SK-N-SH treated with all-trans-retinoic acid at 6 μM for 48 hours (cell line): ENCODE measurements around the gene RET.

Source experiments
- OSR1 ChIP-seq: fragments of 250-450 bp; sonication (Bioruptor Pico); IDR thresholded peaks from 2 replicates; pipeline ENCODE4 v1.8.0; 2022; ENCODE audit warnings: moderate library complexity, mild to moderate bottlenecking, inconsistent platforms
- PPARA ChIP-seq: fragments of 250-450 bp; sonication (Bioruptor Pico); IDR thresholded peaks from 2 replicates; pipeline ENCODE4 v1.5.0; 2020; ENCODE audit warnings: mild to moderate bottlenecking, borderline replicate concordance
- ZFP3 ChIP-seq: fragments of 250-450 bp; sonication (Bioruptor Pico); IDR thresholded peaks from 2 replicates; pipeline ENCODE4 v1.5.0; 2020; ENCODE audit warnings: mild to moderate bottlenecking, moderate library complexity
- ZNF70 ChIP-seq: fragments of 450-650 bp; formaldehyde crosslinking; IDR thresholded peaks from 2 replicates; pipeline ENCODE4 v1.5.0; 2020; ENCODE audit warnings: mild to moderate bottlenecking, moderate library complexity
- TF ChIP-seq, protein P1 (sequence below): fragments of 250-450 bp; sonication (Bioruptor Pico); IDR thresholded peaks from 2 replicates; pipeline ENCODE4 v1.5.0; 2020; ENCODE audit warnings: mild to moderate bottlenecking, moderate library complexity

DNA sequence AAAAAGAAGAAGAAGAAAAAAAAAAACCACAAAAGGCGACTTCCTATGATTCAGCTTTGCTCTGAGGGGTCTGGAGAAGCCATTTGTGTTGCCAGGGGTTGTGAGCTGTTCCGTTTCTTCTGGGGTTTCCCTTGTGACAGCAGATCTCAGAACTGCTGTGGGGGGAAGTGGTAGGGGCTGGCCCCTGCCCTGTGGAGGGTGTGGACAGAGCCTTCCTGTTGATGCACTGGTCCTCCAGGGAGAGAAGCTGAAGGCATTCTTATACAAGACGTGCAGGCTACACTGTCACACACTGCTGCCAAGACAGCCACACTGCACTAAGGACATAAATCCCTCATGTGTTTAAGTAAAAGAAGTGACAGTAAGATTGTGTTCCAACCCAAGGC lies 44.1 kb downstream of the RET start:
- TF ChIP-seq ZNF70 (no peak), PPARA (no peak), OSR1 (CRISPR knock-in tag) (no peak), ZFP3 (CRISPR knock-in tag) (no peak)
- TF ChIP-seq, protein P1, sequence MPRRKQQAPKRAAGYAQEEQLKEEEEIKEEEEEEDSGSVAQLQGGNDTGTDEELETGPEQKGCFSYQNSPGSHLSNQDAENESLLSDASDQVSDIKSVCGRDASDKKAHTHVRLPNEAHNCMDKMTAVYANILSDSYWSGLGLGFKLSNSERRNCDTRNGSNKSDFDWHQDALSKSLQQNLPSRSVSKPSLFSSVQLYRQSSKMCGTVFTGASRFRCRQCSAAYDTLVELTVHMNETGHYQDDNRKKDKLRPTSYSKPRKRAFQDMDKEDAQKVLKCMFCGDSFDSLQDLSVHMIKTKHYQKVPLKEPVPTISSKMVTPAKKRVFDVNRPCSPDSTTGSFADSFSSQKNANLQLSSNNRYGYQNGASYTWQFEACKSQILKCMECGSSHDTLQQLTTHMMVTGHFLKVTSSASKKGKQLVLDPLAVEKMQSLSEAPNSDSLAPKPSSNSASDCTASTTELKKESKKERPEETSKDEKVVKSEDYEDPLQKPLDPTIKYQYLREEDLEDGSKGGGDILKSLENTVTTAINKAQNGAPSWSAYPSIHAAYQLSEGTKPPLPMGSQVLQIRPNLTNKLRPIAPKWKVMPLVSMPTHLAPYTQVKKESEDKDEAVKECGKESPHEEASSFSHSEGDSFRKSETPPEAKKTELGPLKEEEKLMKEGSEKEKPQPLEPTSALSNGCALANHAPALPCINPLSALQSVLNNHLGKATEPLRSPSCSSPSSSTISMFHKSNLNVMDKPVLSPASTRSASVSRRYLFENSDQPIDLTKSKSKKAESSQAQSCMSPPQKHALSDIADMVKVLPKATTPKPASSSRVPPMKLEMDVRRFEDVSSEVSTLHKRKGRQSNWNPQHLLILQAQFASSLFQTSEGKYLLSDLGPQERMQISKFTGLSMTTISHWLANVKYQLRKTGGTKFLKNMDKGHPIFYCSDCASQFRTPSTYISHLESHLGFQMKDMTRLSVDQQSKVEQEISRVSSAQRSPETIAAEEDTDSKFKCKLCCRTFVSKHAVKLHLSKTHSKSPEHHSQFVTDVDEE (CRISPR knock-in tag) = no peak
